H9 (cell line): Measurements from ENCODE around the gene ZNF576. TPM values are rescaled to one million over a fixed set of nuclear protein-coding genes. Genes with fewer than 3 reads are reported as not detected.

Source experiments
- DNase-seq: peaks from one replicate; pipeline ENCODE4 v3.0.0-alpha.2; 2017
- H2AFZ ChIP-seq: one replicate; pipeline ENCODE4 v1.6.1; 2013; ENCODE audit warnings: mild to moderate bottlenecking, low read length, control low read depth, moderate library complexity
- H2AK5ac ChIP-seq: 2 replicates; pipeline ENCODE4 v1.6.1; 2013; ENCODE audit warnings: low read length, control low read depth, mixed read lengths; ENCODE audit not compliant: insufficient read length
- H2BK120ac ChIP-seq: one replicate; pipeline ENCODE4 v1.6.1; 2013; ENCODE audit warnings: low read depth, mild to moderate bottlenecking, low read length, control low read depth, inconsistent platforms; ENCODE audit not compliant: poor library complexity, severe bottlenecking
- H2BK12ac ChIP-seq: 2 replicates; pipeline ENCODE4 v1.6.1; 2013; ENCODE audit warnings: low read length, control low read depth, mixed read lengths, low read depth; ENCODE audit not compliant: insufficient read length
- H2BK15ac ChIP-seq: 2 replicates; pipeline ENCODE4 v1.6.1; 2013; ENCODE audit warnings: low read depth, low read length, control low read depth
- H2BK20ac ChIP-seq: one replicate; pipeline ENCODE4 v1.6.1; 2013; ENCODE audit warnings: low read depth, mild to moderate bottlenecking, low read length, control low read depth, inconsistent platforms; ENCODE audit not compliant: poor library complexity, severe bottlenecking
- H2BK5ac ChIP-seq: 2 replicates; pipeline ENCODE4 v1.6.1; 2013; ENCODE audit warnings: low read length, control low read depth, mixed read lengths; ENCODE audit not compliant: insufficient read length
- H3K14ac ChIP-seq: 2 replicates; pipeline ENCODE4 v1.6.1; 2013; ENCODE audit warnings: low read length, control low read depth; ENCODE audit not compliant: insufficient read depth
- H3K18ac ChIP-seq: 2 replicates; pipeline ENCODE4 v1.6.1; 2013; ENCODE audit warnings: low read depth, mild to moderate bottlenecking, mixed read lengths, low read length, control low read depth; ENCODE audit not compliant: insufficient read length
- H3K23ac ChIP-seq: 2 replicates; pipeline ENCODE4 v1.6.1; 2013; ENCODE audit warnings: low read length, control low read depth, mixed read lengths, low read depth; ENCODE audit not compliant: insufficient read length
- H3K23me2 ChIP-seq: 2 replicates; pipeline ENCODE4 v1.6.1; 2013; ENCODE audit warnings: low read depth, mild to moderate bottlenecking, mixed read lengths, low read length, control low read depth; ENCODE audit not compliant: insufficient read length, poor library complexity, severe bottlenecking
- H3K27ac ChIP-seq: 2 replicates; pipeline ENCODE4 v1.5.1; 2013; ENCODE audit warnings: low read length, control low read depth, mixed read lengths, low read depth; ENCODE audit not compliant: insufficient read length
- H3K27me3 ChIP-seq: 2 replicates; pipeline ENCODE4 v1.6.1; 2013; ENCODE audit warnings: low read length, control low read depth, inconsistent platforms; ENCODE audit not compliant: insufficient read depth
- H3K4ac ChIP-seq: 2 replicates; pipeline ENCODE4 v1.6.1; 2013; ENCODE audit warnings: low read depth, mild to moderate bottlenecking, control low read depth, inconsistent platforms, low read length, moderate library complexity
- H3K4me1 ChIP-seq: 2 replicates; pipeline ENCODE4 v1.6.1; 2013; ENCODE audit warnings: low read length, control low read depth, inconsistent platforms; ENCODE audit not compliant: insufficient read depth
- H3K4me2 ChIP-seq: 2 replicates; pipeline ENCODE4 v1.6.1; 2013; ENCODE audit warnings: low read length, control low read depth, mixed read lengths; ENCODE audit not compliant: insufficient read length, insufficient read depth
- H3K56ac ChIP-seq: 2 replicates; pipeline ENCODE4 v1.6.1; 2013; ENCODE audit warnings: low read depth, mild to moderate bottlenecking, mixed read lengths, low read length, control low read depth; ENCODE audit not compliant: insufficient read length
- H3K79me1 ChIP-seq: 2 replicates; pipeline ENCODE4 v1.6.1; 2013; ENCODE audit warnings: low read depth, mild to moderate bottlenecking, moderate library complexity, low read length, control low read depth, inconsistent platforms; ENCODE audit not compliant: insufficient read depth, poor library complexity, severe bottlenecking
- H3K79me2 ChIP-seq: 2 replicates; pipeline ENCODE4 v1.6.1; 2013; ENCODE audit warnings: low read length, control low read depth, inconsistent platforms; ENCODE audit not compliant: insufficient read depth
- H3K9ac ChIP-seq: 2 replicates; pipeline ENCODE4 v1.6.1; 2013; ENCODE audit warnings: low read length, control low read depth, mixed read lengths; ENCODE audit not compliant: insufficient read length; ENCODE audit errors: extremely low read depth
- H3K9me3 ChIP-seq: one replicate; pipeline ENCODE4 v1.6.1; 2013; ENCODE audit warnings: low read depth, low read length, inconsistent platforms; ENCODE audit not compliant: control insufficient read depth
- H3T11ph ChIP-seq: one replicate; pipeline ENCODE4 v1.6.1; 2013; ENCODE audit warnings: mild to moderate bottlenecking, low read length, control low read depth, inconsistent platforms
- H4K20me1 ChIP-seq: one replicate; pipeline ENCODE4 v1.6.1; 2013; ENCODE audit not compliant: control insufficient read depth, insufficient read length, insufficient read depth
- H4K5ac ChIP-seq: 2 replicates; pipeline ENCODE4 v1.6.1; 2013; ENCODE audit warnings: low read depth, mild to moderate bottlenecking, mixed read lengths, low read length, control low read depth; ENCODE audit not compliant: insufficient read length
- H4K8ac ChIP-seq: replicated peaks from 2 replicates; pipeline ENCODE4 v1.6.1; 2013; ENCODE audit warnings: low read length, control low read depth, mixed read lengths, low read depth; ENCODE audit not compliant: insufficient read length
- H4K91ac ChIP-seq: 2 replicates; pipeline ENCODE4 v1.6.1; 2013; ENCODE audit warnings: low read depth, mild to moderate bottlenecking, moderate library complexity, mixed read lengths, low read length, control low read depth; ENCODE audit not compliant: insufficient read length
- H3K27ac Mint-ChIP-seq, 3 experiments: 2 replicates in 2 of 3; 3 replicates in 1 of 3; pipeline ENCODE4 v1.8.0; 2020 to 2021; ENCODE audit warnings: mixed read lengths in 3 of 3, mild to moderate bottlenecking in 1 of 3, moderate library complexity in 1 of 3
- H3K27me3 Mint-ChIP-seq: 2 replicates; pipeline ENCODE4 v1.8.0; 2021; ENCODE audit warnings: low read depth, mild to moderate bottlenecking, moderate library complexity, mixed read lengths
- H3K36me3 Mint-ChIP-seq, 3 experiments: 2 replicates in 2 of 3; 3 replicates in 1 of 3; pipeline ENCODE4 v1.8.0; 2020 to 2021; ENCODE audit warnings: low read depth in 3 of 3, mixed read lengths in 3 of 3; ENCODE audit not compliant: insufficient read depth in 1 of 3
- H3K4me1 Mint-ChIP-seq, 2 experiments: 2 replicates each; pipeline ENCODE4 v1.8.0; 2020; ENCODE audit warnings: mixed read lengths in 2 of 2
- H3K4me3 Mint-ChIP-seq, 2 experiments: 2 replicates in 1 of 2; 3 replicates in 1 of 2; pipeline ENCODE4 v1.8.0; 2020 to 2021; ENCODE audit warnings: mild to moderate bottlenecking in 2 of 2, mixed read lengths in 2 of 2, moderate library complexity in 1 of 2
- H3K9me3 Mint-ChIP-seq, 2 experiments: 2 replicates in 1 of 2; 3 replicates in 1 of 2; pipeline ENCODE4 v1.8.0; 2020; ENCODE audit warnings: mild to moderate bottlenecking in 2 of 2, mixed read lengths in 2 of 2, moderate library complexity in 1 of 2
- WGBS: extraction: QIAGEN DNeasy Blood & Tissue Kit; methylation state at CpG from one replicate; pipeline ENCODE4 v1.1.7; 2013; ENCODE audit warnings: missing lambda C conversion rate, low lambda C conversion rate, mixed read lengths; ENCODE audit not compliant: insufficient read length; ENCODE audit errors: extremely low coverage; 5-methylcytosine and 5-hydroxymethylcytosine counted together
- total RNA-seq: library from RNA; stranded (reverse); gene quantifications from 2 replicates; pipeline ENCODE4 v1.2.1, GENCODE V29; 2021
- TF ChIP-seq, protein P1 (sequence below): fragments of 200-600 bp; sonication (generic); conservative IDR thresholded peaks from 3 replicates; pipeline ENCODE4 v1.8.0; 2021; ENCODE audit warnings: antibody characterized with exemption, mild to moderate bottlenecking

Gene ZNF576
- total RNA-seq, 1 experiment from 2014 or later: 19.7 TPM

DNA sequence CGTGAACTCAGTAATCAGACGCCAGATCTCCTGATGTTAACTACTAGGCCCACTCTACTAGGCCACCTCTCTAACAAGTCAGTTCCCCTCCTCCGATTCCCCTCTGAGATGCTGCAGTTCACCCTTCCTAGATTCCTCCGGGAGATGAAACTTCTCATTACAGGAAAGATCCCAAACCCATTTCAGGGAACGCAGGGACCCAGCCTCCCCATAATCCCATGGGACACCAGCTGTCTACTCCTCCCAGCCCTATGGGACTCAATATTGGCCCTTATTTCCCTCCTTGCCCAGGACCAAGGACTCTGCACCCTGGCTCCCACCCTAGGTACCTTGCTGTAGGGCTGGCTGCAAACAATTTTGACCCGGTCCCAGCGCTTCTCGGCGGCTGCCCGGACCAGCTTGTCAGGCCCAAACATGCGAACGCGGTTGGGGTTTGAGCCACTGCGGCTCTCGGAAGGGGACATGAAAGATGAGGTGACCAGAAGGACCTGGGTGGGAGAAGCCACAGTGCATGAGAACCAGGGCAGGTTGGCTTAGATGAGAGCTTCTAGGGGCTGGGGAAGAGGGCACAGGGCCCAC lies 42.0 kb upstream of the ZNF576 start:
- peaks cover 7 to 11% of the 10 kb centered on the region in 2 experiments for H3K4me1 Mint-ChIP-seq
- no peak overlapping the region for H4K5ac ChIP-seq

More for the DNA sequence above, 42.0 kb upstream of the ZNF576 start:
- H3K9me3 ChIP-seq: no peaks in the 10 kb centered on the region
- H2BK15ac ChIP-seq: no peak overlapping the region
- H4K91ac ChIP-seq: no peak overlapping the region
- no peak overlapping the region for H2AK5ac ChIP-seq
- H3K4me2 ChIP-seq: no peak overlapping the region
- no peak overlapping the region for H2BK20ac ChIP-seq
- no peak overlapping the region for H2AFZ ChIP-seq
- no peak overlapping the region for H3K9ac ChIP-seq
- H3K9me3 Mint-ChIP-seq: 0 out of 5 replicates have a peak, but pooled peaks cover 0 to 2% of the 10 kb centered on the region in 2 experiments
- no peaks in the 10 kb centered on the region for H3K4me1 ChIP-seq
- TF ChIP-seq, protein P1, sequence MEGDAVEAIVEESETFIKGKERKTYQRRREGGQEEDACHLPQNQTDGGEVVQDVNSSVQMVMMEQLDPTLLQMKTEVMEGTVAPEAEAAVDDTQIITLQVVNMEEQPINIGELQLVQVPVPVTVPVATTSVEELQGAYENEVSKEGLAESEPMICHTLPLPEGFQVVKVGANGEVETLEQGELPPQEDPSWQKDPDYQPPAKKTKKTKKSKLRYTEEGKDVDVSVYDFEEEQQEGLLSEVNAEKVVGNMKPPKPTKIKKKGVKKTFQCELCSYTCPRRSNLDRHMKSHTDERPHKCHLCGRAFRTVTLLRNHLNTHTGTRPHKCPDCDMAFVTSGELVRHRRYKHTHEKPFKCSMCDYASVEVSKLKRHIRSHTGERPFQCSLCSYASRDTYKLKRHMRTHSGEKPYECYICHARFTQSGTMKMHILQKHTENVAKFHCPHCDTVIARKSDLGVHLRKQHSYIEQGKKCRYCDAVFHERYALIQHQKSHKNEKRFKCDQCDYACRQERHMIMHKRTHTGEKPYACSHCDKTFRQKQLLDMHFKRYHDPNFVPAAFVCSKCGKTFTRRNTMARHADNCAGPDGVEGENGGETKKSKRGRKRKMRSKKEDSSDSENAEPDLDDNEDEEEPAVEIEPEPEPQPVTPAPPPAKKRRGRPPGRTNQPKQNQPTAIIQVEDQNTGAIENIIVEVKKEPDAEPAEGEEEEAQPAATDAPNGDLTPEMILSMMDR: no peak
- no peak overlapping the region for H4K8ac ChIP-seq
- DNase-seq: no peak
- no peak overlapping the region for H3K4me3 Mint-ChIP-seq
- H2BK12ac ChIP-seq: no peak overlapping the region
- H4K20me1 ChIP-seq: no peaks in the 10 kb centered on the region
- no peak overlapping the region for H3K4ac ChIP-seq
- no peaks in the 10 kb centered on the region for H3K79me1 ChIP-seq
- H3K23ac ChIP-seq: no peak overlapping the region
- H2BK5ac ChIP-seq: no peak overlapping the region
- no peak overlapping the region for H3T11ph ChIP-seq
- H3K27me3 ChIP-seq: no peaks in the 10 kb centered on the region
- H3K79me2 ChIP-seq: no peaks in the 10 kb centered on the region
- peaks cover 15 to 54% (median 49%) of the 10 kb centered on the region in 3 experiments; a peak in 6 of 7 replicates for H3K36me3 Mint-ChIP-seq
- H3K23me2 ChIP-seq: no peaks in the 10 kb centered on the region
- no peaks in the 10 kb centered on the region for H3K27me3 Mint-ChIP-seq
- no peak overlapping the region for H3K56ac ChIP-seq
- H3K18ac ChIP-seq: no peak overlapping the region
- no peak overlapping the region for H3K14ac ChIP-seq
- H3K27ac ChIP-seq: no peak overlapping the region
- H3K27ac Mint-ChIP-seq: peak overlapping the region in 1 of 3 experiments; percentile 37; a peak in 2 of 7 replicates
- WGBS: no CpG with 5 or more reads among the region's 15 CpGs
- H2BK120ac ChIP-seq: no peak overlapping the region
